NOMO-1 treated with DMSO at 0.1 percent for 48 hours (cell line): ENCODE results near the gene ESRP2.

ENCODE experiments used
- DNase-seq: peaks from one replicate; lab custom pipeline; 2025; ENCODE audit not compliant: unreplicated experiment; lab: John Stamatoyannopoulos, UW

Gene ESRP2

GRCh38 chr16:68242085-68242484 lies 6.2 kb upstream of the ESRP2 start:
- DNase-seq = no peak

DNA sequence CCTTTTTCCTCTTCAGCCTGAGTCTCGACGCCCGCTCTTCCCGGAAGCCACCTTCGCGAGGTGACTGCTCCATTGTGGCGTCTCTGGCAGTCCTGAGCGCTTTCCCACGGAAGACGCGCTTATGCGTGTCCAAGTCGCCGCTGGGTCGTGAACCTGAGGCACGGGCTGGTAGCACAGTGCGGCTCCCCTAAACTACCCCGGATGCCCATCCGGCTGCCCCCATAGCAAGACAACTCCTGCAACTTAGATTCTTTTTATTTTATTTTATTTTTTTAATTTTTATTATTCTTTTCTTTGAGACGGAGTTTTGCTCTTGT lies 2.1 kb upstream of the ESRP2 start:
- DNase-seq = no peak

GRCh38 chr16:68237243-68238028 lies 1.5 kb upstream of the ESRP2 start:
- peak; percentile 98 for DNase-seq

DNA sequence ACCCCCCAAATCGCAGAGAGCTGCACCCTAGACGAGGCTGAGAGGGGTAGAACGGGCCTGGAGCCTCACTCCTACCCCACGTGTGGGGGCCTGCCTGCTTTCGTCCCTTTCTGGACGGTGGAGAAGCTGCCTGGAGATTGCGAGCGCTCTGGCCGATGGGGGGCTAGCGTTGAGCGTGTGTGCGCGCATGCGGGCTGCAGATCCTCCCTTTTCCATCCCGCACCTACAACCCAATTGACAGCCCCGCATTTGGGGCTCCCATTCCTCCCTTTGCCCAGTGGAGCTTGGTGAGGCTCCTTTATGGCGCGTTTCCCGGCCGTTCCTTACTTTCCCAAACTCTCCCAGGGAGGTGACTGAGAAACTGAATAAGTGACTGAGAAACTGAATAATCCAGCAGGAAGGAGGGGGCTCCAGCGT lies 907 bp upstream of the ESRP2 start:
- no peak for DNase-seq

DNA sequence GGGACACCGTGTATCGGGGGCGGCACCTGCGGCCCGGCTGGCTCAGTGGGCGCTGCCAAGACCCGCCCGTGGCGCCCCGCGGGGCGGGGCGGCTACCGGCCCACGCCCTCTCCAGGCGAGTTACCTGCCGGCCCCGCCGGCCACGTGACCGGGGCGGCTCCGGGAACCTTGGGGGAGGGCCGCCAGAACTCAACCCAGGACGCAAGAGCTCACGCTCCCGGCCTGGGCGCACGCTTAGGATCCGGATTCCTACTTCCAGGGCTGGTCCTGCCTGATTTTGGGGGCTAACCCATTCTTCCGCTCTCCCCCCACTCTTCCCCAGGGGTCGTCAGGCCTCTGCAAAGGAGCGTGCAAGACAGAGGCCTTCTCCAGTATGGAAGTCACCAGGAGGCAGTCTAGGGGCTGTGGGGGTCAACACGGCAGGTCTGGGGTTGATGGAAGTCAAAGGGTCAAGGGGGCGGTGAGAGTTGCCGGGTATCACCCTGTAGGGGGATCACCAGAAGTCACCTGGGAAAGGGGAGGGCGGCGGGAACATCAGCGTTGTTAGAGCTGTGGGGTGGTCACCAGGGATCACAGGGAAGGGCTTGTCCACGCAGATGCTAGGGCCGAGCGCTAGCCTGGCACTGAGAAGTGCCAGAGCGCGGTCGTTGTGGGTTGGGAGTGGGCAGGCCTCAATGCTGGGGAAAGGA lies 354 bp upstream of the ESRP2 start:
- no peak for DNase-seq

GRCh38 chr16:68235108-68235886 lies 630 bp downstream of the ESRP2 start:
- no peak for DNase-seq

DNA sequence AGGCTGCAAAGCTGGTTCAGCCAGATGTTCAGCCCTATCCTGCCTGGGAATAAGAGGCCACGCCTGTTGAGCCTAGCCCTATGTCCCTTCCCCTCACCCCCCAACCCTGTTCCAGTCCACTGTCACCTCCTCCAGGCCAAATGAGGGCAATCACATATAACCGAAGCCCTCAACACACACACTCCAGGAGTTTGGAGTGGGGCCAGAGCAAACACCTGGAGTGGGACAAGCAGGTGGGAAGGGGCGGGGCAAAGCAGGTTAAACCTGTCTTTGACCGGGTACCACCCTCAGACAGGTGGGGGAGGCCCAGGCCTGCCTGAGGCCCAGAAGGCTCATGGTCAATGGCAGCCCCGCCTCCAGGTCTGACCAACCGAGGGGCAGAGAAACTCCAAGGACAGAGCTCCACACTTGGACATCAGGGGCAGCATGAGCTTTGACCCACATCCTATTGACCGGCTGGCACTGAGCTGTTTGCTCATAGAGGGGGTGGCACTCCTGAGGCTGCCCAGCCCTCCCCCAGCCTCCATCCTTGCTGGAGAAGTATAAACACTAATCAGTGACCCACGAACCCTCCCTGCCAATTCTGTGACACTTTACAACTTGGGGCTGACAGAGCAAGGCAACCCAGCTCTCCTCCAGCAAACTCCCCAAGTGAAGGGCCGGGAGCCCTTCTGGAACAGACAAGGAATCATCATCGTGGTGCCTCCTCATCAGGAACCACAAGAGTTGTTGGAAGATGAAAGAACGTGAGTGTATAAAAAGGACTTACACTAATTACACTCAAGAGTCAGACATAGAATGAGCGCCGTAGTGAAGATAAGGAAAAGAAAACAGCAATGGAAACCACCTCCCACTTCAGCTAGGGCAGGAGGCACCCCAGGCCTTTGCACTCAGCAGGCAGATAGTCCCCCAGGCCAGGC lies 1.5 kb downstream of the ESRP2 start:
- DNase-seq = no peak

DNA sequence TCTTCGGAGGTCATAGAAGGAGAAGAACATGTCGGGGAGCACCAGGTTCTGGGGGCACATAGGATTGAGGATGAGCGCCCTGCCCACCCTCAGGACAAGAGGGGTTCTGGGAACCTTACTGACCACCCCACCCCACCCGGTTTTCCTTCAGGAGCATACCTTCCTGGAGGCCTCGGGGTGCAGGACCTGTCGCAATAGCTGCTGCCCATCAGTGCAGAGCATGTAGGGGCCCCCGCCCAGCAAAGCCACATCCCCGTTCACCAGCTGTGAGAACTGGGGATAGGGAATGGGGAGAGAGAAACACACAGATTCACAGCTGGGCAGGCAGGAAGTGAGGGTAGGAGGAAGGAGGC lies 2.1 kb downstream of the ESRP2 start:
- DNase-seq = no peak

DNA sequence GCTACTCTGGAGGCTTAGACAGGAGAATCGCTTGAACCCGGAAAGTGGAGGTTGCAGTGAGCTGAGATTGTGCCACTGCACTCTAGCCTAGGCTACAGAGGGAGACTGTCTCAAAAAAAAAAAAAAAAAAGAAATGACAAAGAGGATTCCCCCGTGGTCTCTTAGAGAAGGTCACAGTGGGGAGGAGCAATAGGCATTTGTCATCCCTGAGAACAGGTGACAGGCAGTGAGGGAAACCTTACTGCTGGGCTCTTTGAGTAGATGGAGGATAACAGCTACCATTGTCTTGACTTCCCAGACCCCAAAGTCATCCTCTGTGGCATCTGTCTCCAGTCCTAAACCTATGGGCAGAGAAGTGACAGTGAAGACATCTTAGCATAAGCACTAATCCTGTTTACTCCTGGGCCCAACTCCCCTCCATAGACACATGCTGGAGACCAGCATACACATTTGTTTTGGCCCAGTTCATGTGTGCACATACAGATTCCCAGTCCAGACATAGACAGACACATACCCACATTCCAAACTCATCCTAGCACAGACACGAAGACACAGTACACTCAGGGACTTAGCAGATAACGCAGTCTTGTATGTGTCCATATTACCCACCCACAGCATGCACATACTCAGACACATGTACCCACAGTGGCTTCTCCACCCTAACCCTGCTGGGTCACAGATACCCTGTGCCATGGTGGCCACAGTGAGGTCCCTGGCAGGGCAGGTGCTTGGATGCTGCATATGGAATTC lies 2.7 kb downstream of the ESRP2 start:
- no peak for DNase-seq

DNA sequence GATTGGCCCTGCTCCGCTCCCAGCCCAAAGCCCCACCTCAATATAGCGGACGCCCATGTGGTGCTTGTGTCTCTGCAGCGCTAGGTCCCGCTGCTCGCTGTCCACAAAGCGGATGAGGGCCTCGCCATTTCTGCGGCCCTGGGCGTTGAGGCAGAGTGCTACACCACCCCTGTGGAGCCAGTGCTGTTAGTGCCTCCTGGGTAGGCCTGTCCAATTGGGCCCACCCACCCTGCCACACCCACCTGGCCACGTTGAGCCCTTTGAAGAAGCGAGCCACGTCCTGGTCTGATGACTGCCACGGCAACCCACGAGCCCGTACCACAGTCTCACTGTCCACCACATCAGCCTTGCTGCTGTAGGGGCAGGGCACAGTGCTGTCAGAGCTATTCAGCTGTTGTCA lies 3.6 kb downstream of the ESRP2 start:
- DNase-seq = no peak

GRCh38 chr16:68231384-68232136 lies 4.4 kb downstream of the ESRP2 start:
- no peak for DNase-seq

DNA sequence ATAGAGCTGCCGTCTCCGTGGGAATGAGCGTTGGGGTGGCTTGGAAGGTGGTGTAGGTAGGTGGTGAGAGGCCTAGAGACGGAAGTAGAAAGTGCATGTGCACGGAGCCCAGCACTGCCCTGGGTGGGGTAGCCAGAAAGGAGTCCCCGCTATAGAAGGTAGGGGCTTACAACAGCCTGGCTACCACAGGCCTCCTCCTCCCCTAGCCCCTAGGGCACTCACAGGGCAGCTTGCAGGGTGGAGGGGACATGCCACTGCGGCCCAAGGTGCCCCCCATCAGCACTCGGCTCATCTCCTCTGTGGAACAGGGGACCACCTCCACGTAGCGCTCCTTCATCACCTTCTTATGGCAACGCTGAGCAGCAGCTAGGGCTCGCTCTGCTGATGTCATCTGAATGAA lies 5.0 kb downstream of the ESRP2 start:
- DNase-seq = no peak

DNA sequence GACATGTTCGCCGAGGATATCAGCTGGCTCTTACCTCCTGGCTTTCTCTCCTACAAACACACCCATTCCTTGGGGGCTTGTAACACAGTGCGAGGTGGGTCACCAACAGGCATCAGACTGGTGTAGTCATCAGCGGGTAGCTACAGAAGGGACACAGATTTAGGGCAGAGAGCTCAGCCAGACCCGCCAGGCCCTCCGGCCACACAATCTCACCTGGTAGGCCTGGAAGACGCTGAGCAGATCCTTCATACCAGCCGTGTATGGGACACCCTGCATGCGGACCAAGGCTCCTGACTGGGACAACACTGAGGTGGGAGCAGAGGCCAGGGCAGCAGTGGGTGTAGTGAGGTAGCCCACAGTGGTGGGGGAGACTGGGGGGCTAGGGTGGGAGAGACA lies 5.8 kb downstream of the ESRP2 start:
- DNase-seq = no peak

DNA sequence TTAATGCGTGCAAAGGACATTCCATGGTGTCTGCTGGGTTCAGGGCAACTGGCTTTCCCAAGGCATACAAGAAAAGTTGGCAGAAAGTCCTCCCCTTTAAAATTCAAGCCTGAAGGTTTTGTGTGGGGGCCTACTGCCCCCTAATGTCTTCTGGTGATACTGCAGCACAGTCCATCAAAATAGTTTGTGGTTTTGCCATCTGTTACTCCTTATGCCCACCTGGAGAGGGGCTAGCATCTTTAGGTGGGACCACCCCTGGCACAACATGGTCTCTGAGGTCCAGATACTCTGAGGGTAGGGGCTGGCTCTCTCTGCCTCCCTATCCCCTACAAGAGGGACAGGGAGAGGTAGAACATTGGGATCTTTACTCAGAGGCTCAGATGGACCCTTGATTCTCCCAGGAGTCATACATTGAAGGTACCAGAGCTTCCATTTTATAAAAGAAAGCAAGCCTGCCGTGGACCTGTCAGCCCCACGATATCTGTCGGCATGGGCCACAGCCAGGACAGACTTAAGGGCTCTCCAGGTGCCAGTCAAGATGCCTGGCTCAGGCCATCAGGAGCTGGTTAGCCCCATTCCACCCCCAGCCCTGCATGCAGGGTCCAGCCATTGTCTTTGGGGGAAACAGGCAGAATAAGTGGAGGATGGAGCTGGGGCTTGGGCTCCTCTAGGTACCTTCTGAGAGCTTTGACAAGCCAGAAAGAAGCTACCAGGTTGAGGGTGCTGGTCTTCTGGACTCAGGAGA lies 6.3 kb downstream of the ESRP2 start:
- DNase-seq = peak; percentile 33

DNA sequence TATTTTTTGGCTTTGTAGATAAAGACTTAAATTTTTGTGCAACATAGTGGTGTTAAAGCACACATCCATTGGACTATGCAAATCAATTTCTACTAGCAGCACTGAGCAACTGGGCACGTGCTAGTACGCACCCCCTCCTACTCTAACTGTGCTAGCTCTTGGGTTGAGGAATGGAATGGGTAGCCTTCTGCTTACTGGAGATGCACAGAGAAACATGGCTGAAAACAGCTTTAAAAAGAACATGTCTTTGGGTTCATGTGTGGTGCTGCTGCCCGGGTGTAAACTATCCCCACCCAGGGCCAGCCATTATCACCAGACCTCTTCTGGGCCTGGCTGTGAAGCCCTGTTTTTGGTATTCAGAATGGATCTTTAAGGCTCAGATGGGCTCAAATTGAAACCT lies 7.3 kb downstream of the ESRP2 start:
- DNase-seq = no peak

DNA sequence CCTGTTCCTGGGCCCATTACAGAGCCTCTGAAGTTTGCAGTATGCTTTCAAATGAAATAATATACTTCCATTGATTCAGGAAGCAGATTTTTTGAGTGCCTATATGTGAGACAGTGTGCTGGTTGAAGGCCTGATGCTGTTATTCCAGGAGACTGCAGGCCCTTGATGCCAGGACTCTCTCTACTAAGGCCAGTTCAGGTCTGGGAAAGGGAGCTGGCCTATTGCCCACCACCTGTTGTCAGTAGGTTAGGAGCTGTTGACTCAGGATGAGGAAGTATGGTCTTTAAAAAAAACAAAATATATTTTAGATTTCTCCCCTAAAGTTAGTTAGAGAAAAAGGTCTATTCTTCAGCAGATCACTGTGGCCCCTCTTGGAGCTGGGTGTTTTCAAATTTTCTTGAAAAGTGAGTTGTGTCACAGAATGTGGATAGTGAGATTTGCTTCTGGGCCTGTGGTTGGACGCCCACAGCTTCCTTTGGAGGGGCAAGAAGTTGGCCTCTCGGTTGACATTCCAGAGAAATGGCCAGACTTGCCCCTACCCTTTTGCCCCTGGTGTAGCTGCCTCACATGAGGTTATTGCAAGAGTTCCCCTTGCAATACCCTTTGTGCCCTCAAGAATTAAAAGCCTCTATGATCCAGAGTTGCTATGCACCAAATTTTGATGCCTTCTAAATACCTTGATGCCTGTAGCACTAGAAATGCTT lies 7.9 kb downstream of the ESRP2 start:
- DNase-seq = no peak

GRCh38 chr16:68227183-68227793 lies 8.6 kb downstream of the ESRP2 start:
- DNase-seq = no peak

GRCh38 chr16:68226116-68226515 lies 9.8 kb downstream of the ESRP2 start:
- no peak for DNase-seq
